Measurements from ENCODE around the gene RNF214. TPM values are rescaled to one million over a fixed set of nuclear protein-coding genes. Genes with fewer than 3 reads are reported as not detected.

Gene RNF214
- total RNA-seq, 2 donors from 2014 or later: 14.6 to 21.8 TPM

- ATAC-seq (ENCODE audit: insufficient number of reproducible peaks, low FRiP score, low read depth) (no peak), DNase-seq (ENCODE audit: low spot score) (no peak)
- peaks cover 56% of the 10 kb centered on the region for H3K36me3 ChIP-seq
- H3K27me3 ChIP-seq (replicated peaks; ENCODE audit: insufficient read depth): no peaks in the 10 kb centered on the region
- no peaks in the 10 kb centered on the region for H3K9me3 ChIP-seq
- H3K4me3 ChIP-seq: no peak overlapping the region
- H3K27ac ChIP-seq: no peak overlapping the region
- no peak for TF ChIP-seq CTCF (IDR thresholded peaks at IDR 0.05)
- no peaks in the 10 kb centered on the region for H3K4me1 ChIP-seq (ENCODE audit: control insufficient read depth in 1 of 2, low read depth in 2 of 2)
Observed at GRCh38 chr11:117189941-117190544, 42.4 kb upstream of the RNF214 start.

DNA sequence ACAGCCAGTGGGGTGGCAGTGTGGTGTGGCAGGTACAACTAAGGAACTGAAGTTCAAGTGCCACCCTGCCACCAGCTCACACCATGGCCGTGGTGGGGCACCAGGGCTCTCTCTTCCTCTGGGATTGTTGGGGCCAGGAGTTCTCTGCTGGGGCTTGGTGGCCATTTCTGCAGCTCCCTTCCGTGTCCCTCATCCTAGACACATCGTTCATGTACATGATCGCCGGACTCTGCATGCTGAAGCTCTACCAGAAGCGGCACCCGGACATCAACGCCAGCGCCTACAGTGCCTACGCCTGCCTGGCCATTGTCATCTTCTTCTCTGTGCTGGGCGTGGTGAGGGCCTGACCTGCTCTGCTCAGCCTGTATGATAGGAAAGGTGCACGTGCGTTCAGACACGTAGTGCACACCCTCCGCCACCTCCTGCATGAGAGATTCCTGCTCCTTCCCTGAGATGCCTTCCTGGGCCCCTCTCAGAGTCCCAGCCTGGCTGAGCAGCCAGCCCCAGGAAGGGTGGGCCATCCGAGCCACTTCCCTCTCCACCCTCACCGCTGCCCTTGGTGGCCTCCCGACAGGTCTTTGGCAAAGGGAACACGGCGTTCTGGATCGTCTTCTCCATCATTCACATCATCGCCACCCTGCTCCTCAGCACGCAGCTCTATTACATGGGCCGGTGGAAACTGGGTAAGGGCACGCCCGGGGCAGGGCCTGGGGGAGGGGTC lies 40.6 kb upstream of the RNF214 start:
- no peak for ATAC-seq (ENCODE audit: insufficient number of reproducible peaks, low FRiP score, low read depth)
- Histone ChIP-seq H3K4me3 (no peak overlapping the region), H3K36me3 (peaks cover 56% of the 10 kb centered on the region), H3K4me1 (ENCODE audit: control insufficient read depth in 1 of 2, low read depth in 2 of 2) (no peaks in the 10 kb centered on the region), H3K27ac (no peak overlapping the region), H3K27me3 (replicated peaks; ENCODE audit: insufficient read depth) (no peaks in the 10 kb centered on the region), H3K9me3 (no peaks in the 10 kb centered on the region)
- TF ChIP-seq CTCF (IDR thresholded peaks at IDR 0.05): no peak
- DNase-seq (ENCODE audit: low spot score): no peak

GRCh38 chr11:117192401-117192875 lies 40.0 kb upstream of the RNF214 start:
- H3K4me1 ChIP-seq (ENCODE audit: control insufficient read depth in 1 of 2, low read depth in 2 of 2): peaks cover 0 to 3% of the 10 kb centered on the region in 2 donors
- TF ChIP-seq CTCF (IDR thresholded peaks at IDR 0.05): no peak
- H3K9me3 ChIP-seq: no peaks in the 10 kb centered on the region
- ATAC-seq (ENCODE audit: insufficient number of reproducible peaks, low FRiP score, low read depth) (no peak), DNase-seq (ENCODE audit: low spot score) (no peak)
- H3K36me3 ChIP-seq: peaks cover 54% of the 10 kb centered on the region
- no peak overlapping the region for H3K27ac ChIP-seq
- no peak overlapping the region for H3K4me3 ChIP-seq
- no peaks in the 10 kb centered on the region for H3K27me3 ChIP-seq (replicated peaks; ENCODE audit: insufficient read depth)

DNA sequence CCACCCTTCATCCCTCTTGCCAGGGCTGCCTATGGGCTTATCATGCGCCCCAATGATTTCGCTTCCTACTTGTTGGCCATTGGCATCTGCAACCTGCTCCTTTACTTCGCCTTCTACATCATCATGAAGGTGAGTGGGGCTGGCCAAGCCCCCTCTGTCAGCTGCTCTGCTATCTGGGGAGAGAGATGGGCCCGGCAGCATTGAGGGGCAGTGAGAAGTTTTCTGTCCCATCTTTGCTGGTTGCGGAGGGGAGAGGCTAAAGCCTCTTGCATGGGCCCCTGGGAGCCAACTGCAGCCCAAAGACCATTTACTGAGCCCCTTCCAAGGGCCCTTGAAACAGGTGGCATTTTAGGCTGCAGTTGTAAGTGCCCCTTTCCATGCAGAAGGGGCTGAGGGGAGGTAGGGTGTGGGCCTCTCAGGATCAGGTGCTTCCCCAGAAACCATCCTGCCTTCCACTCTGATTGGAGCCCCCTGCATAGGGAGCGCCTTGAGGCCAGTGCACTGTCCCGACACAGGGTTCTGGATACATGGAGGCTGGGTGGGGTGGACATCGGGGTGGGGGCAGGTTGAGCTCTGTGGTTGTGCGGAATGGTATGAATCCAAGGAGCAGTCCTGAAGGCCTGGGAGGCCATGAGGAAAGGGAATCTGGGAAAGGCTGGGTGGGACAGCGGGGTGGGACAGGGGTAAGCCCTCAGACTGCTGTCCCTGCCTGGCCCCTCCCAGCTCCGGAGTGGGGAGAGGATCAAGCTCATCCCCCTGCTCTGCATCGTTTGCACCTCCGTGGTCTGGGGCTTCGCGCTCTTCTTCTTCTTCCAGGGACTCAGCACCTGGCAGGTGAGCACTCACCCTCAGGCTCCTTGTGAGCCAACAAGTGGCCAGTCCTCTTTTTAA lies 39.1 kb upstream of the RNF214 start:
- Histone ChIP-seq H3K4me3 (no peak overlapping the region), H3K27ac (no peak overlapping the region), H3K4me1 (ENCODE audit: control insufficient read depth in 1 of 2, low read depth in 2 of 2) (peaks cover 0 to 13% of the 10 kb centered on the region in 2 donors), H3K27me3 (replicated peaks; ENCODE audit: insufficient read depth) (no peaks in the 10 kb centered on the region), H3K9me3 (no peaks in the 10 kb centered on the region), H3K36me3 (peaks cover 44% of the 10 kb centered on the region)
- no peak for TF ChIP-seq CTCF (IDR thresholded peaks at IDR 0.05)
- DNase-seq (ENCODE audit: low spot score) (no peak), ATAC-seq (ENCODE audit: insufficient number of reproducible peaks, low FRiP score, low read depth) (no peak)

- no peak for ATAC-seq (ENCODE audit: insufficient number of reproducible peaks, low FRiP score, low read depth)
- TF ChIP-seq CTCF (IDR thresholded peaks at IDR 0.05): no peak
- Histone ChIP-seq H3K27me3 (replicated peaks; ENCODE audit: insufficient read depth) (no peaks in the 10 kb centered on the region), H3K36me3 (peaks cover 36% of the 10 kb centered on the region), H3K4me1 (ENCODE audit: control insufficient read depth in 1 of 2, low read depth in 2 of 2) (peaks cover 0 to 15% of the 10 kb centered on the region in 2 donors), H3K27ac (no peak overlapping the region), H3K4me3 (no peak overlapping the region), H3K9me3 (no peaks in the 10 kb centered on the region)
- DNase-seq (ENCODE audit: low spot score): no peak
Observed at GRCh38 chr11:117194267-117194666, 38.2 kb upstream of the RNF214 start.
